Measurements from ENCODE around the gene LCN1.

DNA sequence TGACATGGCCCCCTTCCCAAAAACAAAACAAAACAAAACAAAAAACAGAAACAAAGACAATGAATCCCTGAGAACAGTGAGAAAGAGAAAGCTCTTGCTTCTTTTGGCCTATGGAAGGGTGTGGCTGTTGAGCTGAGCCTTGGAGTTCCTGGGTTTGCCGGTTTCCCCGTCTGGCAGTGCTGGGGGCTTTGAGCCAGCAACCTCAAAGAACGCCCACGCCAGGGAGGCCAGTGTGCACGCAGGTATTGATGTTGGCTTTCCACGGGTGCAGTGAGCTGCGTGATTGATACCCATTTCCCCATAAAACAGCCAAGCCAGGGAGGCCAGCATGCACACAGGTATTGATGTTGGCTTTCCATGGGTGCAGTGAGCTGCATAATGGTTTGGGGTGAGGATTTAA, 8.3 kb upstream of the LCN1 start:
- TF ChIP-seq, protein P1, sequence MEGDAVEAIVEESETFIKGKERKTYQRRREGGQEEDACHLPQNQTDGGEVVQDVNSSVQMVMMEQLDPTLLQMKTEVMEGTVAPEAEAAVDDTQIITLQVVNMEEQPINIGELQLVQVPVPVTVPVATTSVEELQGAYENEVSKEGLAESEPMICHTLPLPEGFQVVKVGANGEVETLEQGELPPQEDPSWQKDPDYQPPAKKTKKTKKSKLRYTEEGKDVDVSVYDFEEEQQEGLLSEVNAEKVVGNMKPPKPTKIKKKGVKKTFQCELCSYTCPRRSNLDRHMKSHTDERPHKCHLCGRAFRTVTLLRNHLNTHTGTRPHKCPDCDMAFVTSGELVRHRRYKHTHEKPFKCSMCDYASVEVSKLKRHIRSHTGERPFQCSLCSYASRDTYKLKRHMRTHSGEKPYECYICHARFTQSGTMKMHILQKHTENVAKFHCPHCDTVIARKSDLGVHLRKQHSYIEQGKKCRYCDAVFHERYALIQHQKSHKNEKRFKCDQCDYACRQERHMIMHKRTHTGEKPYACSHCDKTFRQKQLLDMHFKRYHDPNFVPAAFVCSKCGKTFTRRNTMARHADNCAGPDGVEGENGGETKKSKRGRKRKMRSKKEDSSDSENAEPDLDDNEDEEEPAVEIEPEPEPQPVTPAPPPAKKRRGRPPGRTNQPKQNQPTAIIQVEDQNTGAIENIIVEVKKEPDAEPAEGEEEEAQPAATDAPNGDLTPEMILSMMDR (IDR thresholded peaks at IDR 0.05; ENCODE audit: low read depth, low read length, poor library complexity, severe bottlenecking), result no peak
- no peak for TF ChIP-seq EZH2phosphoT487 (IDR thresholded peaks at IDR 0.05; ENCODE audit: borderline replicate concordance, low read length)

Data from DOHH2 (cell line).